ENCODE results near the gene FAAH2.

FAAH2 gene

DNA sequence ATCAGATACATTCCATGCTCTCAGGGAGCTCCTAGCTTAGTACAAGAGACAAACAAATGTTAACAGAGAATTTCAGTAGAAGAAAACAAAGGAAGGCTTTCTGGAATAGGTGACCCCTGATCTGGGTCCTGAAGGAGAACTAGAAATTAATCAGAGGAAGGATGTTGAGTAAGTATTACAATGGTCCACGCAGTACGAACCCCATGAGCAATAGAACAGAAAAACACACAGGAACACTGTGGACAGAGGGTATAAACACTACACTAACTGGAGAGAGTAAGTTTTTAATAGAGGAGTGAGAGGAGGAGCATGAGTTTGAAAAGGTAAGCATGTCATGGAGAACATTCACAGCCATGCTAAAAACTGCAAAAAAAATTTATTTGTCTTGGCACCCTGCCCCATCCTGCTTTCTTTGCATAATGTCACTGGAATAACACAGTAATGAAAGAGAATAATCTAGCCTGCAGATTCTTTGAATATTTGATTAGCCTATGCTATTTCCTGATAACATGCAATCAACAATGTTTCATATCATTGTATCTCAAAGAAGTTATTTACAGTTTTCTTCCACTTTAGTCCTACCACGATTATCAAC lies 165.0 kb downstream of the FAAH2 start:
- no peak overlapping the region for H3K27ac ChIP-seq (ENCODE audit: low read length)
- no CpG with 5 or more reads among the region's 3 CpGs for WGBS (ENCODE audit: insufficient coverage, insufficient read length)

DNA sequence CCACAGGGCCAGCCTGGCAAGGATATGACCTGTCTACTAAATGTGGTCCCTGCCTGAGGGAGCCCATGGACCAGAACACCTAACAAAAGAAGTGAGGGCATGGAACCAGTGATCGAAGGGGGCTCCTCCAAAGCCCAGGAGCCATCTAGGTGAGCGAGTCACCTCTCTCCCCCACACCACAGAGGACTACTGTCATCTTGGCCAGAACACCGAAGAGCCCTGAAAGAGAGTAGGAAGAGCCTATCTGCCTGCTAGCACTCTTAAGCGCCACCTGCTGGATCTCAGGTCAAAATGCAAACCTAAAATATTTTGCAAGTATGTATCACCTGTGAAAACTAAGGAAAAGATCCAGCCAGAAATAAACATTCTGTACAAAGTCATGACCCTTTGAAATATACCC lies 167.4 kb downstream of the FAAH2 start:
- WGBS (ENCODE audit: insufficient coverage, insufficient read length) = no CpG with 5 or more reads among the region's 4 CpGs
- no peaks in the 10 kb centered on the region for H3K36me3 ChIP-seq (ENCODE audit: control insufficient read depth, insufficient read depth, low read length)
- H3K9me3 ChIP-seq (ENCODE audit: control insufficient read depth, insufficient read depth, low read length) = no peaks in the 10 kb centered on the region
- no peaks in the 10 kb centered on the region for H3K4me1 ChIP-seq (ENCODE audit: control insufficient read depth, insufficient read depth, low read length)
- H3K27me3 ChIP-seq (ENCODE audit: control insufficient read depth, insufficient read depth, low read length) = no peaks in the 10 kb centered on the region
- no peak overlapping the region for H3K27ac ChIP-seq (ENCODE audit: low read length)
- H3K4me3 ChIP-seq (ENCODE audit: low read length) = no peak overlapping the region
- peak; percentile 1 for DNase-seq (ENCODE audit: low read depth, low spot score)

More for the DNA sequence above, 165.0 kb downstream of the FAAH2 start:
- H3K9me3 ChIP-seq (ENCODE audit: control insufficient read depth, insufficient read depth, low read length) = no peaks in the 10 kb centered on the region
- H3K27me3 ChIP-seq (ENCODE audit: control insufficient read depth, insufficient read depth, low read length) = no peaks in the 10 kb centered on the region
- H3K4me3 ChIP-seq (ENCODE audit: low read length) = no peak overlapping the region
- H3K36me3 ChIP-seq (ENCODE audit: control insufficient read depth, insufficient read depth, low read length) = no peaks in the 10 kb centered on the region
- DNase-seq (ENCODE audit: low read depth, low spot score) = no peak
- H3K4me1 ChIP-seq (ENCODE audit: control insufficient read depth, insufficient read depth, low read length) = no peaks in the 10 kb centered on the region

DNA sequence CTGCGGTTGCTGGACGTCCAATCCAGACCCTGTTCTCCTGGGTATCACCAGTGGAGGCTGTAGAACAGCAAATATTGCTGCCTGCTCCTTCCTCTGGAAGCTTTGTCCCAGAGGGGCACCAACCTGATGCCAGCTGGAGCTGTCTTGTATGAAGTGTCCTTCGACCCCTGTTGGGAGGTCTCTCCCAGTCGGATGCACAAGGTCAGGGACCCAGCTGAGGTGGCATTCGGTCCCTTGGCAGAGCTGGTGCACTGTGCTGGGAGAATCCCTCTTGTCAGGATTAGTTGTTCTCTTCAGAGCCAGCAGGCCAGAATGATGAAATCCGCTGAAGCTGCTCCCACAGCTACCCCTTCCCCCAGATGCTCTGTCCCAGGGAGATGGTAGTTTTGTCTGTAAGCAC lies 195.0 kb downstream of the FAAH2 start:
- Histone ChIP-seq H3K27me3 (ENCODE audit: control insufficient read depth, insufficient read depth, low read length) (no peaks in the 10 kb centered on the region), H3K36me3 (ENCODE audit: control insufficient read depth, insufficient read depth, low read length) (no peaks in the 10 kb centered on the region), H3K9me3 (ENCODE audit: control insufficient read depth, insufficient read depth, low read length) (no peaks in the 10 kb centered on the region), H3K27ac (ENCODE audit: low read length) (no peak overlapping the region), H3K4me3 (ENCODE audit: low read length) (no peak overlapping the region), H3K4me1 (ENCODE audit: control insufficient read depth, insufficient read depth, low read length) (no peaks in the 10 kb centered on the region)
- DNase-seq (ENCODE audit: low read depth, low spot score) = no peak
- WGBS (ENCODE audit: insufficient coverage, insufficient read length) = no CpG with 5 or more reads among the region's 6 CpGs

DNA sequence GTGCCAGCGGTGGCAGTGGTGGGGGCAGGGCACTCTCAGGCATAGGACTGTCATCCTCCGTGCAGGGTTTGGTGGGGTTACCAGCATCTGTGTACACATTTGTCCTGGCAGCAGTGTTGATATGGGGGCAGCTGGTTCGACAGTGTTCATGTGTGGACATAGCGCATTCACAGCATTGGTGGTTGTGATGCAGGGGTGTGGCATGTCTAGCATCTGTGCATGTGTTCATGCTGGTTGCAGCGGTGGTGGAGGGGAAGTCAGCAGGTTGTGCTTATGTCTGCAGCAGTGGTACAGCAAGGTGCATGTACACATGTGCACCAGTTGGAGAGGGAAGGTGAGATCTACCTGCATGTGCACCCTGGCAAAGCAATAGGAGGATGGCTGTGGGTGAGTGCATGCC lies 230.0 kb downstream of the FAAH2 start:
- Histone ChIP-seq H3K9me3 (ENCODE audit: control insufficient read depth, insufficient read depth, low read length) (no peaks in the 10 kb centered on the region), H3K27ac (ENCODE audit: low read length) (no peak overlapping the region), H3K36me3 (ENCODE audit: control insufficient read depth, insufficient read depth, low read length) (no peaks in the 10 kb centered on the region), H3K27me3 (ENCODE audit: control insufficient read depth, insufficient read depth, low read length) (no peaks in the 10 kb centered on the region), H3K4me1 (ENCODE audit: control insufficient read depth, insufficient read depth, low read length) (no peaks in the 10 kb centered on the region), H3K4me3 (ENCODE audit: low read length) (no peak overlapping the region)
- DNase-seq (ENCODE audit: low read depth, low spot score) = no peak
- no CpG with 5 or more reads among the region's 5 CpGs for WGBS (ENCODE audit: insufficient coverage, insufficient read length)

DNA sequence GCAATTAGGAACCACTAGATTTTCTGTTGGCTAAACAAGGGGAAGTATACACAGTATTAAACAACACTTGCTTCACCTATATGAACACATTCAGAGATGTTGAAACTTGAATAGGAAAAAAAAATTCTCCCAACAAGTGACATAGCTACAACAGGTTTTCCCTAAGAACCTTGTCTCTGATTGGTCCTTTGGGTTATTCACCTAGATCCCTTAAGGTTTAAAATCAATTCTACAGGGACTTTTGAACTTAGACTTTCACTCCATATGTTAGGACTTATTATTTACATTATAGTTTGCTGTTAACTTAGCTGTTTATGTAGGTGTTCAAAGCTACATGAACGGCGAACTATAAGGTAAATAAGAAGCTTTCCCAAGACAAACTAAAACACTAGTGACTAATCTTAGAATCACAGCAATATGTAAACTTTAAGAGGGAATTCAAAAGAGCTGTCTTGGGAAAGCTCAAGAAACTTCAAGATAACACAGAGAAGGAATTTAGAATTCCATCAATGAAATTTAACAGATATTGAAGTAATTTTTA lies 233.1 kb downstream of the FAAH2 start:
- Histone ChIP-seq H3K9me3 (ENCODE audit: control insufficient read depth, insufficient read depth, low read length) (no peaks in the 10 kb centered on the region), H3K27ac (ENCODE audit: low read length) (no peak overlapping the region), H3K27me3 (ENCODE audit: control insufficient read depth, insufficient read depth, low read length) (no peaks in the 10 kb centered on the region), H3K4me1 (ENCODE audit: control insufficient read depth, insufficient read depth, low read length) (no peaks in the 10 kb centered on the region), H3K36me3 (ENCODE audit: control insufficient read depth, insufficient read depth, low read length) (no peaks in the 10 kb centered on the region), H3K4me3 (ENCODE audit: low read length) (no peak overlapping the region)
- no CpG with 5 or more reads among the region's 2 CpGs for WGBS (ENCODE audit: insufficient coverage, insufficient read length)
- no peak for DNase-seq (ENCODE audit: low read depth, low spot score)

DNA sequence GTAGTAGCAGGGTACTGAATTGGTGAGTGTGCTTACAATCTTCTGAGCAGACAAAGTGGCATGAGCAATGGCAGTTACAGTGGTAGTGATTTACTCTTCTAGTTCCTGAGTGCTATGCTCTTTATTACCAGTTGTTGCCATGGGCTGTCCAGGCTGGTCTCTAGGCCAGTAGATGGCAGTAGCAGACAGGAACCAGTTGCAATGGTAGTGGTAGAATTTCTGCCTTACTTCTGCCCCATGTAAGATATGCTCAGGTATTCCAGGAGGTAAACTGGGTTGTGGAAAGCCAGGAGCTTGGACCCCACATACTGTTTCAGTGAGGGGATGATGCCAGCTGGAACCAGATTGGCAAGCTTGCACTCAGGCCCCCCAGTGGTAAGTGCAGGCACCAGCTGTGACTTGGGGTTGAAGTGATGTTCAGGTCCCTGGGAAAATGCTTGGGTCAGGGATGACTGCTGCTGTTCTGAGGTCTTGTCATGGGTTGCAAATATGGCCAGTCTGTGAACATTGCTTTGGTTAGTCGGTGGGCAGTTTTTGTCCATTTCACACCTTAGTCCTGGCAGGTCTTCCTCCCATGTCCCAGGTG lies 242.3 kb downstream of the FAAH2 start:
- H3K27me3 ChIP-seq (ENCODE audit: control insufficient read depth, insufficient read depth, low read length) = no peaks in the 10 kb centered on the region
- peak; percentile 5 for DNase-seq (ENCODE audit: low read depth, low spot score)
- H3K4me1 ChIP-seq (ENCODE audit: control insufficient read depth, insufficient read depth, low read length) = no peaks in the 10 kb centered on the region
- no peaks in the 10 kb centered on the region for H3K36me3 ChIP-seq (ENCODE audit: control insufficient read depth, insufficient read depth, low read length)
- H3K27ac ChIP-seq (ENCODE audit: low read length) = no peak overlapping the region
- H3K4me3 ChIP-seq (ENCODE audit: low read length) = no peak overlapping the region
- no CpG with 5 or more reads among the region's 1 CpG for WGBS (ENCODE audit: insufficient coverage, insufficient read length)
- H3K9me3 ChIP-seq (ENCODE audit: control insufficient read depth, insufficient read depth, low read length) = no peaks in the 10 kb centered on the region

Measured in iPS DF 6.9 (cell line).